HPDE6-E6E7 (cell line): ENCODE measurements around the gene C1QL1.

ENCODE experiments used
- DNase-seq: peaks from one replicate; pipeline ENCODE4 v3.0.0; 2011; ENCODE audit warnings: missing footprints; ENCODE audit errors: extremely low spot score

Gene C1QL1

GRCh38 chr17:44930667-44931066, 37.4 kb downstream of the C1QL1 start:
- no peak for DNase-seq

DNA sequence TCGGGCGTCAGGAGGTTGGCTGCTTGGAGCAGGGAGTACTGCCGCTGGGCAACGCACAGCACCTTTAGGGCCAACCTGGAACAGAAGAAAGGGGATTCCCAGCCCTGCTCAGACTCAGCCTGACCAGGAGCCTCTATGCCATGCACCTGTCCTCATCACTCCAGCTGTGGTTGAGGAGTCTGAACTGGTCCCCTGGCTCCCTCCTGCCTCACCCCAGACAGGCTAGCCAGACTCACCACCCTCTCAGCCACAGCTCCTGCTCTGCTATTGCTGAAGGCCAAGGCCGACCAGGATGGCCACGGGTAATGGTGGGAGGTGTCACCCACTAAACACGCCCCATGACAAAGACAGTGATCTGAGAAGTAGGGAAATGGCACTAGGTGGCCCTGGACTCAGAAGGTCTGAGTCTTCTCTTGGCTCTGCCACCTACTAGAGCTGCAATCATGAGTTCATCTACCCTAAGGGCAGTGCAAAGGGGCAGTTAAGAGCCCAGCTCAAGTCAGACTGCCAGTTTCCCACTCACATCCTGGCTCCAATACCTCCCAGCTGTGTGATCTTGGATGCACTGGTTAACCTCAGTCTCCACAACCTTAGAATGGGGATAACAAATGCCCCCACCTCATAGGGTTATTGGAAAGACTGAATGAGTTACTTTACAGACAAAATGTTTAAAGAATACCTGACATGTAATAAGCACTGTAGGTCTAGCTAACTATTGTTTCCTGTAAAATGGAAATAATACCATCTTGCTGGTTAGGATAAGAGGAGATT, 39.0 kb downstream of the C1QL1 start:
- no peak for DNase-seq

GRCh38 chr17:44928136-44928535, 40.0 kb downstream of the C1QL1 start:
- DNase-seq, result no peak

GRCh38 chr17:44927696-44928095, 40.4 kb downstream of the C1QL1 start:
- no peak for DNase-seq

DNA sequence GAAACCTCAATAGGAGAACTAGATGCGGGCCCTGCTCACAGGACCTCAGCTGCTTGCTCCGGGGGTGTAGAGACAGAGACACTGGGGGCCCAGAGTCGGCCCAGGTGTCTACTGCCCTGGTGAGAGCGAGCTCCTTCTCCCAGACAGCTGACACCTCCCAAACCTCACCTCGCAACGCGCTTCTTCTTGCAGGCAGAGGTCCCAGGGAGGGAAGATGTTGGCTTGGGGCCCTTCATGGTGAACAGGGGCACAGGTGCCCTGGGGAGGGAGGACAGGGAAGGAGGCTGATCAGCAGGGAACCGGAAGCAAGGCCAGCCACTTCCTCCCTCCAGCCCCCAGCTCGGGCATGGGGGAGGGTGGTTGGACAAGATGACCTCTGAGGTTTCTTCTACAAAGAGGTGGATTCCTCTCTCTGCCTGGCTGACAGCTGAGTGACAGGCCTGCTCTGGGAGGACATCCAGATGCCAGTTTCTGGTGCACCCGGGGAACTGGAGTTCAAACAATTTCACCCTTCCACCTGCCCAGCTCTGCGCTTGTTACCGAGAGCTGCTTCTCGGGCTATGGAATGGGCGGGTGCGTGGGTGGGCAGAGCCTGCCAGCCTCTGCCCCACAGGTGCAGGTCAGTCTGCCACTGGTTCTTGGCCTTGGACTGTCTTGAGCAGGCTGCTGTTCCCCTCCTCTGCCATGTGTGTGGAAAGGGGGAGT, 41.1 kb downstream of the C1QL1 start:
- no peak for DNase-seq

DNA sequence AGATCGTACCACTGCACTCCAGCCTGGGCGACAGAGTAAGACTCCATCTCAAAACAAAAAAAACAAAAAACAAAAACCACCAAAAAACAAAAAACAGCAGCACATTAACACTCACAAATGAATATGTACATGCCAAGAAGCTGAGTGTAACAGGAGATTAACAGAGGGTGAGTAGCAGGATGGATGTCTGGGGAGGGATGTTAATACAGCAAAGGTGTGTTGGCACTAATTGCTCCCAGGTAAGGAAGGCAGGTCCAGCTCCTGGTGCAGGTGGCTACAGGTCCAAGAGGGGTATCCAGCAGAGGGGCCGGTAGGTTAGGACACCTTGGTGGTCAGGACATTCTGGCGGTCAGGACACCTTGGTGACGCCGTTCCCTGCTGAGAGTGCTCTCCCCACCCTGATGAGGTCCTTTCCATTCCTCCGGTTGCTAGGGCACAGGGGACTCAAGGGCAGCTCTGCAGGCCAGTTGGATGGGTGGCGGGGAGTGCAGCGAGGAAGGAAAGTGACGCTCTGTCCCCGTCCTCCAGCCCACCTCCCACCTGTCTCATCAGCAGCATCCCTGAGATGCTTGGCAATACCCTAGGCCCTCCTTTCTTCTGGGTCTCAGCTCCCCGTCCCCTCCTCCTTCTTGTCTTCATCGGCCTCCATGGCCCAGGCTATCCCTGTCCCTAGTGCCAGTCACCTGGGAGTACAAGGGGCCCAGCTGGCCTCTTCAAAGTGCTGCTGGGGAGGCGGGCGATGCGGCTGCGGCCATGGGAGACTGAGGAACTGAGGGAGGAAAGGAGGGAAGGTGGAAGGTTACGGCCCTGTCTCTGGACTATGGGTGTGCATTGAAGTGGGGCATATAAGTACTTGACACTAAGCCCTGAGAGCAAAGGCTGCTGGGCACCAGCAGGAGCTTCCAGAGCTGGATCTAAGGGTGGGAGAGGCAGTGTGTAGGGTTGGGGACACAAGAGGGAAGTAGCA, 42.1 kb downstream of the C1QL1 start:
- DNase-seq, result no peak

DNA sequence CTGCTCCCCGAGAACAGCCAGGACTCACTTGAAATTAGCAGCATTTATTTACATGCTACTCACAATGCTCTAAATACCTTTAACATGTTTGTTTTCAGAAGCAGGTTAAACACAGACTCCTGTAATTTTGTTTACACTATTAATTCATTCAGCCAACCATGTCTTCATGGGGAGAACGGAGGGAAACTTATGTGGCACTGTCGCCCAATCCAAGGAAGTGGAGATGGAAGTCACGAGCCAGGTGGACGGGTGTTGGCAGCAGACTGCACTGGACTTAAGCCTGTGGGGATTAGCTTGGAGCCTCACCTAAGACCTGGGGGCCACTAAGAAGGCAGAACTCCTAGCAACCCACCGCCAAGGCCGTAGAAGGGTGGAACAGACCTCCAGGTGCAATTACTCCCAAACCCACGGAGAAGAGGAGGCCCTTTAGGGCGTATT, 44.0 kb downstream of the C1QL1 start:
- DNase-seq, result no peak

- no peak for DNase-seq
Measured at GRCh38 chr17:44922746-44923470, 45.2 kb downstream of the C1QL1 start.

- DNase-seq, result no peak
Measured at GRCh38 chr17:44922136-44922535, 46.0 kb downstream of the C1QL1 start.

- DNase-seq, result no peak
Measured at GRCh38 chr17:44921122-44921882, 46.8 kb downstream of the C1QL1 start.

- no peak for DNase-seq
Measured at GRCh38 chr17:44920565-44920940, 47.5 kb downstream of the C1QL1 start.

GRCh38 chr17:44919885-44920564, 48.1 kb downstream of the C1QL1 start:
- peak; percentile 90 for DNase-seq

DNA sequence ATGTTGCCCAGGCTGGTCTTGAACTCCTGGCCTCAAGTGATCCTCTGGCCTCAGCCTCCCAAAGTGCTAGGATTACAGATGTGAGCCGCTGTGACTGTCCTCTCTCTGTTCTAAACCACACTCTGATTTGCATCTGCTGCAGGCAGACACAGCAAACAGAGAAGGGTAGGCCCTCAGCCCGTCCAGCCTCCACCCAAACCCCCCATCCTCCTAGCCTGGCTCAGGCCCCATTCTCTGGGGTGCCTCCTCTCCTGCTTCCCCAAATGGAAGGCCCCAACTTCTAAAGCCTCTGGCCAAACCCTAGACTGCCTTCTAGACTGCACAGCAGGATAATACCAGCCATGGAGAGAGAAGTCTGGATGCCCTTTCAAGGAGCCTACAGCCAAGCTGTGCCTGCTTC, 48.7 kb downstream of the C1QL1 start:
- no peak for DNase-seq

- peak; percentile 53 for DNase-seq
Measured at GRCh38 chr17:44918006-44918405, 50.1 kb downstream of the C1QL1 start.

DNA sequence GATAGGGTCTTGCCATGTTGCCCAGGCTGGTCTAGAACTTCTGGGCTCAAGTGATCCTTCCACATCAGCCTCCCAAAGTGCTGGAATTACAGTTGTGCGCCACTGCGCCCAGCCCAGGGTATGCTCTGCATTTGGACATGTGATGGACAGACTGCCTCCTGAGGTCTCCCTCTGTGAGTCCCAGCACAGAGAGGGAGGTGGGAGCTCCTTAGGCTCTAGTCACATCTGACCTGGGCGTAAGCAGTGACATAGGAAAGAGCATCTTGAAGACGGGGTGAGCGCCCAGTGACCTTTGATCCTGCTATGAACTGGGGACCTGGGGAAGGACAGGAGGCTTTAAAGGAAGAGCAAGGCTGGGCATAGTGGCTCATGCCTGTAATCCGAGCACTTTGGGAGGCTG, 50.6 kb downstream of the C1QL1 start:
- no peak for DNase-seq

DNA sequence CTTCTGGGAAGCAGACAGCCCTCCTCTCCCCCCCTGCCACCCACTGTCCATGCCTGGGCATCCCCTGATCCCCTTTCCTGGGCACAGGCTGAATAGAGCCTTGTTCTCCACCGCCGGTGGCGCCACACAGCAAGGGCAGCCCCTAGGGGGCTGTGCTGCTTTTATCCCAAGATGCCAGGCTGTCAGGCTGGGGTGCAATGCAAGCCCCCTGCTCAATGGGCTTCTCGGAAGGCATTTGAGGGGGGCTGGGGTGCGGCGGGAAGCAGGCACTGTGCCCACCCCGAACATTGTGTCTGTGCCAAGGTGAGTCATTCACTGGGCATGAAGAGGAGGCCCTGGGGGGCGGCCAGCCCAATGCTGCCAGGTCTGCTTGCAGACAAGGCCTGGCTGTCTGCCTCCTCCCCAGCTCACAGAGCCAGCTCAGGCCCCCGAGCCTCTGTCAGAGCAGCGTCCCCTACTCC, 51.3 kb downstream of the C1QL1 start:
- no peak for DNase-seq

GRCh38 chr17:44915862-44916780, 52.0 kb downstream of the C1QL1 start:
- no peak for DNase-seq

DNA sequence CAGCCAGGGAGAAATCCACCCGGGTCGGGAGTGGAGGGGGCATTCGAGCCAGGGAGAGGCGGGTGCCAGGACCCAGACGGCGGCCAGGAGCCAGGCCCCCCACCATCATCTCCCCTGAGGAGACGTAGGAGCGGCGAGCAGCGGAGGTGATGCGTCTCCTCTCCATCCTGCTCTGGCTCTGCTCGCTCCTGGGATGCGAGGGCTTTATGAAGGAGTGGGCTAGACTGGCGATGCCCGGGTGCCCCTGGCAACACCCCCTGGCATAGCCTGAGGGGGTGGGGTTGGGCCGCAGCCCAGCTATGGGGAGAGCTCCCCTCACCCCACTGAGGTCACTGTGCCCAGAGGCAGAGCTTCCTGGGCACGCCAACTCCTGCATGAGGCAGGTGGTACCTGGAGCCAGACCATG, 52.8 kb downstream of the C1QL1 start, which contains the start of gene GFAP:
Gene GFAP (minus strand): TSS at position 180 of the 406 bp plus-strand sequence. CDS start 14 bp downstream, at position 166.
- DNase-seq, result no peak
